Measurements from ENCODE around the gene EFNB3. TPM values are rescaled to one million over a fixed set of nuclear protein-coding genes. Genes with fewer than 3 reads are reported as not detected.

Gene EFNB3
- total and polyA plus RNA-seq, 2 of the 13 experiments (the other 11 are each of a cell fraction or from before 2014, with no cell fraction given) = 0.07 to 0.25 TPM

DNA sequence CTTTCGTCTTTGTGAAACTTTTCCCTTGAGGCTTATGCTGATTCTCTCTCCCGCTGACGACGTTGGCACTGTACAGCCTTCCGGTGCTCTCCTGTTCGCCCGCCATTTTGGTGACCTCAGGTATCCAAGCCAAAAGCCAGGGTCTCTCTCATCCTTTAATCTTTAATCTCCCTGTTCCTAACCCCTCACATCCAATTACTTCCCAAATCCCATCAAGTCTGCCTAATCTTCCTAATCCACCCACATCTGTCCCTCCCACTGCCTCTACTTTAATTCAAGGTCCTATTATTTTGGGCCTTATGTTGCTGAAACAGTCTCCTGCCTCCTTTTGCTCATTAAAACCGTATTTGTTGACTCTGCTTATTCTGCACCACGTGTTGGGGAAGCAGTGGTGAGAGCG, 9.4 kb upstream of the EFNB3 start:
- CTCF ChIA-PET (ENCODE audit: low intra/inter-chr PET ratio, low total read pairs) = no interaction called here
- in situ Hi-C loops (cut with HindIII; ENCODE audit: extremely low pct_ligation_motif_present, low pct_unique_long_range_greater_than_20kb) = no loop called here

More for the DNA sequence above, 9.4 kb upstream of the EFNB3 start:
- Histone ChIP-seq H3K9ac (ENCODE audit: insufficient read depth, low read depth, low read length) (no peak overlapping the region), H4K20me1 (ENCODE audit: insufficient read depth, low read length) (no peaks in the 10 kb centered on the region), H3K4me1 (ENCODE audit: insufficient read depth, low read length) (peaks cover under 1% of the 10 kb centered on the region; the same call in 1 of the 2 replicates), H3K4me3 (replicated peaks in 1 of 3; ENCODE audit: insufficient read depth in 1 of 3, low read depth in 2 of 3, low read length in 3 of 3) (no peak overlapping the region), H3K27ac (ENCODE audit: extremely low read length, insufficient read depth, low read length) (no peak overlapping the region), H3K9me3 (ENCODE audit: low read length) (no peaks in the 10 kb centered on the region), H3K27me3 (ENCODE audit: control insufficient read depth in 1 of 2, insufficient read depth in 2 of 2, low read length in 2 of 2) (no peaks in the 10 kb centered on the region), H3K36me3 (replicated peaks in 1 of 2; ENCODE audit: control insufficient read depth in 1 of 2, insufficient read depth in 2 of 2, low read length in 2 of 2) (peaks cover 1 to 11% of the 10 kb centered on the region in 2 experiments; a peak in 2 of 5 replicates), H3K4me2 (ENCODE audit: low read depth, low read length) (no peak overlapping the region), H3K79me2 (ENCODE audit: insufficient read depth, low read length) (no peaks in the 10 kb centered on the region), H2AFZ (ENCODE audit: low read length) (no peak overlapping the region)
- WGBS (ENCODE audit: low lambda C conversion rate) = 98% methylated on average over 10 of the region's 10 CpGs
- TF ChIP-seq, protein P1, sequence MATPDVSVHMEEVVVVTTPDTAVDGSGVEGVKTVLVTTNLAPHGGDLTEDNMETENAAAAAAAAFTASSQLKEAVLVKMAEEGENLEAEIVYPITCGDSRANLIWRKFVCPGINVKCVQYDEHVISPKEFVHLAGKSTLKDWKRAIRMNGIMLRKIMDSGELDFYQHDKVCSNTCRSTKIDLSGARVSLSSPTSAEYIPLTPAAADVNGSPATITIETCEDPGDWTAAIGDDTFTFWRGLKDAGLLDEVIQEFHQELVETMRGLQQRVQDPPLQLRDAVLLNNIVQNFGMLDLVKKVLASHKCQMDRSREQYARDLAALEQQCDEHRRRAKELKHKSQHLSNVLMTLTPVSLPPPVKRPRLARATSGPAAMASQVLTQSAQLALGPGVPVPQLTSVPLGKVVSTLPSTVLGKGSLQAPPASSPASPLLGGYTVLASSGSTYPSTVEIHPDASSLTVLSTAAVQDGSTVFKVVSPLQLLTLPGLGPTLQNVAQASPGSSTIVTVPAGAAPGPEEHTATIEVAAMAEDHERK (CRISPR knock-in tag; IDR thresholded peaks at IDR 0.05; ENCODE audit: low read depth) = no peak
- TF ChIP-seq SRSF9 (IDR thresholded peaks at IDR 0.05; ENCODE audit: borderline replicate concordance, insufficient read depth, low read depth, low read length, poor library complexity, severe bottlenecking) = no peak
- TF ChIP-seq, protein P2, sequence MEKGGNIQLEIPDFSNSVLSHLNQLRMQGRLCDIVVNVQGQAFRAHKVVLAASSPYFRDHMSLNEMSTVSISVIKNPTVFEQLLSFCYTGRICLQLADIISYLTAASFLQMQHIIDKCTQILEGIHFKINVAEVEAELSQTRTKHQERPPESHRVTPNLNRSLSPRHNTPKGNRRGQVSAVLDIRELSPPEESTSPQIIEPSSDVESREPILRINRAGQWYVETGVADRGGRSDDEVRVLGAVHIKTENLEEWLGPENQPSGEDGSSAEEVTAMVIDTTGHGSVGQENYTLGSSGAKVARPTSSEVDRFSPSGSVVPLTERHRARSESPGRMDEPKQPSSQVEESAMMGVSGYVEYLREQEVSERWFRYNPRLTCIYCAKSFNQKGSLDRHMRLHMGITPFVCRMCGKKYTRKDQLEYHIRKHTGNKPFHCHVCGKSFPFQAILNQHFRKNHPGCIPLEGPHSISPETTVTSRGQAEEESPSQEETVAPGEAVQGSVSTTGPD (CRISPR knock-in tag; IDR thresholded peaks at IDR 0.05) = no peak
- no peak for TF ChIP-seq ZNF501 (CRISPR knock-in tag; IDR thresholded peaks at IDR 0.05)
- no peak for TF ChIP-seq ZC3H13 (CRISPR knock-in tag; IDR thresholded peaks at IDR 0.05)
- TF ChIP-seq ZNF550 (CRISPR knock-in tag; IDR thresholded peaks at IDR 0.05; ENCODE audit: borderline replicate concordance) = no peak
- TF ChIP-seq FOXA3 (CRISPR knock-in tag; IDR thresholded peaks at IDR 0.05) = no peak
- no peak for TF ChIP-seq HNRNPL (IDR thresholded peaks at IDR 0.05; ENCODE audit: low read depth, low read length)
- TF ChIP-seq ZNF225 (CRISPR knock-in tag; IDR thresholded peaks at IDR 0.05) = no peak
- no peak for TF ChIP-seq ZNF557 (CRISPR knock-in tag; IDR thresholded peaks at IDR 0.05)
- TF ChIP-seq JARID2 (CRISPR knock-in tag; IDR thresholded peaks at IDR 0.05; ENCODE audit: insufficient replicate concordance) = no peak
- no peak for TF ChIP-seq RFXAP (CRISPR knock-in tag; IDR thresholded peaks at IDR 0.05; ENCODE audit: borderline replicate concordance)
- TF ChIP-seq ATM (IDR thresholded peaks at IDR 0.05; ENCODE audit: borderline replicate concordance) = no peak
- no peak for TF ChIP-seq NCOA2 (CRISPR knock-in tag; IDR thresholded peaks at IDR 0.05)
- TF ChIP-seq, protein P3, sequence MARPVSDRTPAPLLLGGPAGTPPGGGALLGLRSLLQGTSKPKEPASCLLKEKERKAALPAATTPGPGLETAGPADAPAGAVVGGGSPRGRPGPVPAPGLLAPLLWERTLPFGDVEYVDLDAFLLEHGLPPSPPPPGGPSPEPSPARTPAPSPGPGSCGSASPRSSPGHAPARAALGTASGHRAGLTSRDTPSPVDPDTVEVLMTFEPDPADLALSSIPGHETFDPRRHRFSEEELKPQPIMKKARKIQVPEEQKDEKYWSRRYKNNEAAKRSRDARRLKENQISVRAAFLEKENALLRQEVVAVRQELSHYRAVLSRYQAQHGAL (CRISPR knock-in tag; IDR thresholded peaks at IDR 0.05; ENCODE audit: not compliant biosample characterization) = no peak
- TF ChIP-seq EP300 (IDR thresholded peaks at IDR 0.05; ENCODE audit: low read depth in 2 of 2, low read length in 2 of 2) = no peak
- TF ChIP-seq EP300 (CRISPR knock-in tag; IDR thresholded peaks at IDR 0.05; ENCODE audit: borderline replicate concordance) = no peak
- no peak for TF ChIP-seq PBX2 (CRISPR knock-in tag; IDR thresholded peaks at IDR 0.05)
- no peak for TF ChIP-seq ZNF468 (CRISPR knock-in tag; IDR thresholded peaks at IDR 0.05)
- TF ChIP-seq KLF12 (CRISPR knock-in tag; IDR thresholded peaks at IDR 0.05; ENCODE audit: borderline replicate concordance) = no peak
- TF ChIP-seq ZFP62 (CRISPR knock-in tag; IDR thresholded peaks at IDR 0.05) = no peak
- no TSS peak for BruUV-seq (replicated peaks)
- POLR2A ChIA-PET = no interaction called here
- FAIRE-seq (no peak), DNase-seq (ENCODE audit: low spot score) (no peak), ATAC-seq (no peak)
- intact Hi-C loops (cut with micrococcal nuclease; ENCODE audit: unreplicated experiment) = no loop called here

All from HepG2 (cell line).